GM12892 (cell line): ENCODE results near the gene INS.

Source experiments
- POLR2AphosphoS5 ChIP-seq: IDR thresholded peaks from 2 replicates; pipeline ENCODE4 v1.6.1; 2011; ENCODE audit warnings: low read depth, low read length, control low read depth
- TAF1 ChIP-seq: IDR thresholded peaks from 2 replicates; pipeline ENCODE4 v1.6.1; 2011; ENCODE audit warnings: low read depth, mild to moderate bottlenecking, control low read depth, low read length, borderline replicate concordance

DNA sequence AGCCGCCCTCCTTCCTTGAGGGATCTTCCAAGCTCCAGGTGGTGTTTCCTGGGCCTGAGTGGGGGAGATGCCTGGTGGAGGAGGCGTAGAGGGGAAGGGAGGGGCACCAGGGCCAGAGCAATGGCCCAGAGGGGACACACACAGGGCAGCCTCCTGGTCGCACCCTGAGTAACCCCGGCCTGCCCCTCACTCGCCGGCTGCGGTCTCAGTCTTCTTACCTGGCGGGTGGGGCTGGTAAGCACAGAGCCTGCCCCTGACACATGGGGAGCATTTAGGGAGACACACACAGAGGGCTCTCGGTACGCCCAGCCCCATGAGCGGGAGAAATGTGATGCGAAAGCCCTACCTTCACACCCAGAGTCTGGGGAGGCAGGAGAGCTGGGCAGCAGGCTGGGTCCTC lies 45.7 kb downstream of the INS start:
- TF ChIP-seq POLR2AphosphoS5 = no peak
- no peak for TF ChIP-seq TAF1
